Activated CD4-positive, alpha-beta T cell treated with anti-CD3 and anti-CD28 coated beads for 24 hours (primary cell): ENCODE results near the gene NDEL1.

Source experiments
- DNase-seq, 2 donors: peaks; one replicate each; pipeline ENCODE4 v3.0.0-alpha.2; 2020; ENCODE audit warnings: low read depth in 2 of 2

NDEL1 gene

GRCh38 chr17:8417806-8418205 is 17.9 kb upstream of the NDEL1 start:
- no peak for DNase-seq

- no peak for DNase-seq
Observed at GRCh38 chr17:8418471-8418870, 17.2 kb upstream of the NDEL1 start.

- no peak for DNase-seq
Observed at GRCh38 chr17:8419305-8419704, 16.4 kb upstream of the NDEL1 start.

DNA sequence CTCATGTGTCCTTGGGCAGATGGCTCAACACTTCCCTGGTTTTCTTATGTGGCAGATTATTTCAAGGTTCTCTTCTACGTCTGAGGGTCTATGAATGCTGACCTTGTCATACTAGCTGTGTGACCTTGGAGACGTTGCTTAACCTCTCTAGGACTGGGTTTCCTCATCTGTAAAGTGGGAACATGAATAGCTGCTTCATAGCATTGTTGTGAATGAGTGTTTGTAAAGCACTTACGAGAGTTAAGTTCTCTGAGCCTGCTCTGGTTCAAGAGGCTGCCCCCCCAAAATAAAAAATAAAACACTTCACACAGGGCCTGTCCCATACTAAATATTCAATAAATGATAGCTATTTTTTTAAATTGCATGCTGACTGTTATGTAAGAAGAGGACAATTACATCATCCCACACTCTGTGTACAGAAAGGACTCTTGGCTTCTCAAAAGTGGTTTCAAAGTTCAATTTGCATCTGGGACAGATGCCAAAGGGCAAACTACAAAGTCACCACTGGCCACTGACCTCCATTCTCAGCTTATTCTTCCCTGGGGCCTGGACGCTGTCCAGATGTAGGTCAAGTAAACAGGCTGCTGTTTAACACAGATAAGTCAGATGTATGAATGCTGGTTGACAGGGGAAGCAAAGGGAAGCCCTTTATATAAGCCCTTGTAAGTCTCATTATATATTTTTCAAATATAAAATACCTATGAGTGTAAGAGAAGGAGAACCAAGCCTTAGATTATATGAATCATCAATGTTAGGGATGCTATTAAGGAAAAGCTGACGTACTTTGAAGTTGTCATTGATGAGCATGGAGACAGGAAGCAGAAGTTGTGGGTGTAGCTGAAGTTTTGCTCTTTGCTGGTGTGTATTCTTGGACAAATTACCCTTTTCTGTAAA is 15.4 kb upstream of the NDEL1 start:
- DNase-seq = no peak

DNA sequence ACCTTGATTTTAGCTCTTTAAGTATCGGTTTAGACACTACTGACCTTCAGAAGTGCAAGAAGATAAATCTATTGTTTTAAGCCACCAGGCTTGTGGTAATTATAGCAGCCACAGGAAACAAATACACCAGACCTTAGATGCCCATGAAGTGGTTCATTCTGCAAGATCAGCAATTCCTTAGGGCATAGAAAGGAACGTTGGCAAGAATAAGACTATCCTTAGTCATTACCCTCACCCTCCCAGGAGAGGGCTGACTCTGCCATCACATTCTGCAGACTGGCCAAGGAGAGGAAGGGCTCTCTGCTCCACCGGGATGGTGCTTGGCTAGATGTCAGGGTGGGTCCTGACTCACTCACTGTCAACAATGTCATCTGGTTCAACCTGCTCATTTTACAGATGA is 14.1 kb upstream of the NDEL1 start:
- no peak for DNase-seq

DNA sequence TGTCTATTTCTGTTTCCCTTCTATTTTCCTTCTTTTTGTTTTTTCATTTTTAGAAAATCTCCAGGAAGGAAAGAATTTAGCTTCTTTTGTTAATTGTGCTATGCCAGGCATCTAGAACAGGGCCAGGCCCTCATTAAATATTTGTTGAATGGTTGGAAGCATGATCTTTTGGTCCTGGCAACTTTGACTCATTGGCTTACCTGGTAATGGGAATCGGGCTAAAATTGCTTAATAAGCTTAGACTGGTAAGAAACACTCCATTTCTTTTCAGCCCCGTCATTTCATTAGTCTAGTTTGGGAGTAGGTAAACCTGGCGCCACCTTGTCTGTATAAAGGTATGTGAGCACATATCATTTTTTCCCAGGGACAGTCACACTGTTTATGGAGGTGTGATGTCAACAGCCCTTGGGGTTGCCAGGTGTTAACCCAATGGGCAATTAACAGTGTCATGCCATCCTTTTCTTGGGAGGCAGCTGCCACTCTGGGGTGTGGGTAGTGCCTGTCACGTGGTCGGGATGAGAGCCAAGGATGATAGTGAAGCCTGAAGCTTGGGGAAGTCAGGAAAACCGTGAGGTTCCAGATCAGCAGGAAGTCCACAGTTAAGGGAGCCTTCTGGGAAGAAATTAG is 9.5 kb upstream of the NDEL1 start:
- no peak for DNase-seq

- no peak for DNase-seq
Observed at GRCh38 chr17:8426802-8427201, 8.9 kb upstream of the NDEL1 start.

- no peak for DNase-seq
Observed at GRCh38 chr17:8430966-8431365, 4.7 kb upstream of the NDEL1 start.

DNA sequence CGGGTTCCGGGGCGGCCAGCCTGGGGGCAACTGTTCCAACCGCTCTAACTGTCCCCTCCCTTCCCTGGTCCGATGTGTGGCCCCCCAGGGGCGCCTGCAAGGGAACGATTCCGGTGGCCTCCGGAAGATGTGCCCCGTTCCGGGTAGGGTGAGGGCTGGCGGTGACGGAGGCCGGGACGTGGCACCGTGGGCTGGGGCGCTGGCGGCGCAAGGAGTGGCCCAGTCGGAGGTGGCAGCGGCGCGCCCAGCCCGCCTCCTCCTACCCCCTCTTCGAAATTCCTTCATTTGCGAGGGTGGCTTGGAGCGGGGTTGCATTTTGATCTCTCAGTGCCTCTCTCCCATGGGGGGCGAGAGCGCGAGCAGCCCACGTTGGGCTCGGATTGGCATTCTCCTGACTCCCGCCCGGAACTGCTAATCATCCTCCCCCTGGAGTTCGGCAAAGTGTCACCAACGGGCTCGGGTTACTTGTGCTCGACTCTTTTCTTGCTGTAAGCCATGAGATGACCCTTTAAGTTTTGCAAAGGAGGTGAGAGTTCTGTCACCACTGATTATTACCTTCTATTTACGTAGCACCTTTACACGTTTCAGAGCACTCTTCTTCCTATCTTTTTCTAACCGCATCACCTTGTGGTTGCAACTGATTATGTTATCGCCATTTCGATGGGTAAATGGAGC is 622 bp downstream of the NDEL1 start:
- peak; percentile 33 to 41 for DNase-seq

- no peak for DNase-seq
Observed at GRCh38 chr17:8436844-8437171, 1.1 kb downstream of the NDEL1 start.

DNA sequence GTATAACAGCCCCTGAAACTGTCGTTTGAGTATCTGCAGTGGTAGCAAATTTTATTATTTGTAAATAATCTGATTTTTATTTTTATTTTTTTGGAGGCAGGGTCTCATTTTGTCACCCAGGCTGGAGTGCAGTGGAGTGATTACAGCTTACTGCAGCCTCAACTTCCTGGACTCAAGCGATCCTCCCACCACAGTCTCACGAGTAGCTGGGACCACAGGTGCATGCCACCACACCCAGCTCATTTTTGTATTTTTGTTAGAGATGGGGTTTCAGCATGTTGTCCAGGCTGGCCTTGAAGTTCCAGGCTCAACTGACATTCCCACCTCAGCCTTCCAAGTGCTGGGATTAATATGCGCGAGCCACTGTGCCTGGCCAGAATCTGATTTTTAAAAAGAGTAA is 2.8 kb downstream of the NDEL1 start:
- DNase-seq = no peak

- DNase-seq = no peak
Observed at GRCh38 chr17:8439681-8440080, 4.0 kb downstream of the NDEL1 start.

GRCh38 chr17:8441690-8442089 is 6.0 kb downstream of the NDEL1 start:
- DNase-seq = no peak

GRCh38 chr17:8442310-8442709 is 6.6 kb downstream of the NDEL1 start:
- DNase-seq = no peak

DNA sequence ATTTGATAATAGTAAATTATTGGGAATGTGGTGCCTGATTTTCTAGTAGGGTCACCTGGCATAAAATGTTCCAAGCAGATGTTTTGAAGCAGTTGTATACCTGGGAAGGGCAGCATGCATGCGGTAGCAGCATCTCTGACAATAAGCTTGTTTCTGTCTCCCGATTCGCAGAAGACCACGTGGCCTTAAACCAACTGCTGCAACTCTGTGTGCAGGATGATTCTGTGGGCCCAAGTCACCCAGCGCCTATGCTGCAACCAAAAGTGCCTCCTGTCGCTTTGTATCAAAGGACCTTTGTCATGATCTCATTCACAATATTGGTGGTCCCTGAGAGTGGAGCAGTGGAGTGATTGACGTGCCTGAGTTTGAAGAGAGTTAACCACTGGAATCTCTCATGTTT is 8.1 kb downstream of the NDEL1 start:
- DNase-seq = no peak

- DNase-seq = no peak
Observed at GRCh38 chr17:8444494-8444893, 8.8 kb downstream of the NDEL1 start.

- no peak for DNase-seq
Observed at GRCh38 chr17:8445536-8445935, 9.9 kb downstream of the NDEL1 start.

DNA sequence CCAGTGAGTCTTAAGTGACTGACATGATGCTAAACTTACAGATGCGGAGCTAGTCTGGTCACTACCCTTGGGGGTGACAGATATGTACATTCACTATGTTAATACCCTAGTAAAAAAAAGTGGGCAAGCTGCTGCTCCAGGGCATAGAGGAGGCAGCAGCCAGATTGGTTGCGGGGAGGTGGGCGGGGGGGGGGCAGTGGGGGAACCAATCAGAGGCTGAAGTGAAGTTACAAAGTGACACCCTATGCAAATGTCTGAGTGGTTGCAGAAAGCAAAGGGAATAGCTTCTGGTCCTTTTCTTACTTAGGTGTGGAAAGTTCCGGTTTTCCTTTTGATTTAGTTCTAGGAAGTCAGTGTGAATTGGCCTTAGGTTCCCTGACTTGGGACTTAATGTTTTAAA is 12.1 kb downstream of the NDEL1 start:
- no peak for DNase-seq

DNA sequence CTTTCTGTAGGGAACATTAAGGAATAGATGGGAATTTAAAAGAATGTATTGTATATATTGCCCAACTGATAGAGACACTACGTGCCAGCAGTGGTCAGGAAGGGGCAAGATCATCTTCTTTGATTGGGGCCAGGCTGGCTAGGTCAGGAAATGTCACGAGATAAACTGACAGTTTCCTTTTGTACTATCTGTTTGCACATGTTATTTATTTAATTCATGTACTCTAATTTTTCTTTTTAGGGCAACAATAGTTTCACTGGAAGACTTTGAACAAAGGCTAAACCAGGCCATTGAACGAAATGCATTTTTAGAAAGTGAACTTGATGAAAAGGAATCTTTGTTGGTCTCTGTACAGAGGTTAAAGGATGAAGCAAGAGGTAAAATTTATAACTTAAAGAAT is 12.6 kb downstream of the NDEL1 start:
- no peak for DNase-seq

DNA sequence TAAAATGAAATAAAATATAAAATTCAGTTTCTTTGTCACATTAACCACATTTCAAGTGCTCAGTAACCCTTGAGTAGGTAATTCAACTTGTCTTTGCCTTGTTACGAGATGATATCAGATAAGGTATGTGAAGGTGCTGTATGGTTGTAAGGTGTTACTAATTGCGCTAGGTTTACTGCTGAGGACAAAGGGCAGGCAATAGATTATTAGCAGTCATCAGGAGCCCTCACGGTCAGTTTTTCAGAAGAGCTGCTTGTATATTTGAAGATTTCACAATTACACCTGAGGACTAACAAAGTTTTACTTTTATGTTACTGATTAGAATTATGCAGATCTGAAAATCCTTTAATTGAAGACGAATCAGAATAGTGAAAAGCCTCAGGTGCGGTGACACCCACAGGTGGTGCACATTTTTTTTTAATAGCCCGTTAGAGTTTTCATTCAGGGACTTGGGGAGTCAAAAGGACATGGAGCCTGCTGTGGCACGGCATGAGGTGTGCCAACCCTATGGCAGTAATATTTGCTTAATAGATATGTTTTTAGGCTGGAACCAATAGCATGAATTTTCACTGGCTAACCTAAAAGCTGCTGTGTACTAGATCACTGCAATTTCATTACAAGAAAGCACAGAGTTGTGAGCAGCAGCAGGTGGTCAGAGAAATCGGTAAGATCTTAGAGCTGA is 16.4 kb downstream of the NDEL1 start:
- no peak for DNase-seq

GRCh38 chr17:8453326-8453725 is 17.6 kb downstream of the NDEL1 start:
- DNase-seq = no peak

DNA sequence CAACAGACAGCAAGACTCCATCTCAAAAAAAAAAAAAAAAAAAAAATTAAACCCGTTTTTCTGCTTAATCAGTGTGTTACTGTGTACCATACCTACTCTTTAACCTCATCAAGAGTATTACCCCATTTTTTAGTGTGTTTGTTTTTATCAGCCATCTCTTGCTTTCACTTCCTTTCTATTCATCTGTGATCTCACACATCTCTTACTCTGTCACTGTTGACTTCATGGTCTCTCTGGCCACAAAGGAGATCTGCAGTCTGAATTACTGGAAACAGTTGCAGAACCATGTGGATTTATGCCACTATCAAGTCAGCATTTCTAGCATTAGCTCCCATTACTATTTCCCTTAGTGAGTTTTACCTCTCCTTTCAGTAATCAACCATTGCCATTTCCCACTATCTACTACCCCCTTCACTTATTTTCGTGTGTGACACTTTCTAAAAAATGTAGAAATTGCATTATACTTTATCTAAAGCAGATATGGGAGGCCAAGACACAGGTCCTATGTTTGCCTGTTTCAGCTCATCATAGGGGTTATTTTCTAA is 20.1 kb downstream of the NDEL1 start:
- no peak for DNase-seq
